GM23248 (cell line): Measurements from ENCODE around the gene ZNF669. TPM values are rescaled to one million over a fixed set of nuclear protein-coding genes. Genes with fewer than 3 reads are reported as not detected.
"Not testable (repeated sequence)": the region's sequence is repeated elsewhere in the genome, so short reads cannot be mapped to it uniquely, and the experiment has no call there.

Experiments
- DNase-seq: peaks from one replicate; pipeline ENCODE4 v3.0.0-alpha.2; 2015
- H2AFZ ChIP-seq: fragments of 200-600 bp; sonication (generic); 2 replicates; pipeline ENCODE4 v1.6.1; 2016; ENCODE audit warnings: antibody characterized with exemption
- H3F3A ChIP-seq: fragments of 200-600 bp; sonication (generic); 2 replicates; pipeline ENCODE4 v1.6.1; 2016; ENCODE audit warnings: mild to moderate bottlenecking, antibody characterized with exemption, mixed run types; ENCODE audit not compliant: insufficient read depth
- H3K27ac ChIP-seq: fragments of 200-600 bp; sonication (generic); 2 replicates; pipeline ENCODE4 v1.5.1; 2016; ENCODE audit warnings: mild to moderate bottlenecking
- H3K27me3 ChIP-seq: fragments of 200-600 bp; sonication (generic); replicated peaks from 2 replicates; pipeline ENCODE4 v1.6.1; 2016; ENCODE audit warnings: mild to moderate bottlenecking; ENCODE audit not compliant: insufficient read depth
- H3K36me3 ChIP-seq: fragments of 200-600 bp; sonication (generic); 2 replicates; pipeline ENCODE4 v1.6.1; 2016; ENCODE audit warnings: low read depth, mild to moderate bottlenecking
- H3K4me1 ChIP-seq: fragments of 200-600 bp; sonication (generic); 2 replicates; pipeline ENCODE4 v1.6.1; 2016; ENCODE audit warnings: mild to moderate bottlenecking; ENCODE audit not compliant: insufficient read depth
- H3K4me2 ChIP-seq: fragments of 200-600 bp; sonication (generic); one replicate; pipeline ENCODE4 v1.6.1; 2016; ENCODE audit warnings: mild to moderate bottlenecking; ENCODE audit not compliant: unreplicated experiment
- H3K4me3 ChIP-seq: fragments of 200-600 bp; sonication (generic); 2 replicates; pipeline ENCODE4 v1.5.1; 2016; ENCODE audit warnings: mild to moderate bottlenecking
- H3K79me2 ChIP-seq: fragments of 200-600 bp; sonication (generic); 2 replicates; pipeline ENCODE4 v1.6.1; 2016; ENCODE audit warnings: mild to moderate bottlenecking; ENCODE audit not compliant: insufficient read depth
- H3K9ac ChIP-seq: fragments of 200-600 bp; sonication (generic); 2 replicates; pipeline ENCODE4 v1.6.1; 2016; ENCODE audit warnings: mild to moderate bottlenecking
- H3K9me2 ChIP-seq: fragments of 200-600 bp; sonication (generic); 2 replicates; pipeline ENCODE4 v1.6.1; 2016; ENCODE audit warnings: mixed run types, mild to moderate bottlenecking, moderate library complexity; ENCODE audit not compliant: insufficient read depth
- H3K9me3 ChIP-seq: fragments of 200-600 bp; sonication (generic); one replicate; pipeline ENCODE4 v1.6.1; 2017; ENCODE audit warnings: low read depth
- H4K20me1 ChIP-seq: fragments of 200-600 bp; sonication (generic); 2 replicates; pipeline ENCODE4 v1.6.0; 2016; ENCODE audit not compliant: insufficient read depth
- EZH2 ChIP-seq: fragments of 200-600 bp; sonication (generic); IDR thresholded peaks from 2 replicates; pipeline ENCODE4 v1.6.1; 2018; ENCODE audit warnings: antibody characterized with exemption, mild to moderate bottlenecking; ENCODE audit not compliant: insufficient read depth, poor library complexity, severe bottlenecking
- EZH2phosphoT487 ChIP-seq: fragments of 200-600 bp; sonication (generic); IDR thresholded peaks from 2 replicates; pipeline ENCODE4 v1.6.1; 2018; ENCODE audit warnings: antibody characterized with exemption, moderate library complexity, mild to moderate bottlenecking, low read depth; ENCODE audit not compliant: insufficient read depth
- WGBS, 2 experiments: methylation state at CpG; one replicate each; pipeline ENCODE4 v1.1.6; 2015 to 2017; ENCODE audit warnings: low lambda C conversion rate in 2 of 2, low coverage in 1 of 2; ENCODE audit errors: missing lambda C conversion rate in 2 of 2; 5-methylcytosine and 5-hydroxymethylcytosine counted together
- in situ Hi-C: fragments of 300-500 bp; cut with MboI; formaldehyde crosslinking; loops from 2 replicates; pipeline ENCODE4 v1.15.0; 2020
- polyA plus RNA-seq: library from polyadenylated mRNA; unstranded; fragments of >200 nt; fragmentation: Nextera tagmentation; extraction: Ambion mirVana; gene quantifications from 2 replicates; pipeline ENCODE4 v1.2.1, GENCODE V29; 2016
- total RNA-seq: library from RNA; depleted of rRNA; stranded (reverse); fragments of >200 nt; shearing (Covaris generic); gene quantifications from 2 replicates; pipeline ENCODE4 v1.2.3, GENCODE V29; 2014

The ZNF669 gene
- total and polyA plus RNA-seq, 2 experiments from 2014 or later, result 2.4 to 4.9 TPM

DNA sequence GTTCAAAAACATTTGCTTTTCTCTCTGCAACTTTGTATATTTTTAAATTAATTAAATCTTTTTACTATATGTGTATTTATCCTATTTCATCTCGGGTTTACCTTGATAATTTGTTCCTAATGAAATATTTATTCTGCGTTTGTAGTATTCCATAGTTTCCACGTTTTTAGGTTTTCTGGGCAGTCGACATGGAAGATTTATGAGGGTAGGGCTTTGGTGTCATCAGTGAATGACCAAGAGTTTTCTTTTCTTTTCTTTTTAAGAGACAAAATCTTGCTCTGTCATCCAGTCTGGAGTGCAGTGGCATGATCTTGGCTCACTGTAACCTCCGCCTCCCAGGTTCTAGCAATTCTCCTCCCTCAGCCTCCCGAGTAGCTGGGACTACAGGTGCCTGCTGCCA, 17.2 kb upstream of the ZNF669 start:
- Histone ChIP-seq H3K27ac (no peak overlapping the region), H3K9ac (no peak overlapping the region), H3K9me3 (no peaks in the 10 kb centered on the region), H3K4me3 (no peak overlapping the region), H3K27me3 (no peaks in the 10 kb centered on the region), H3K79me2 (no peaks in the 10 kb centered on the region), H3K9me2 (no peaks in the 10 kb centered on the region), H3K4me2 (no peak overlapping the region), H3K36me3 (no peaks in the 10 kb centered on the region), H3K4me1 (no peaks in the 10 kb centered on the region), H2AFZ (no peak overlapping the region), H3F3A (no peaks in the 10 kb centered on the region), H4K20me1 (no peaks in the 10 kb centered on the region)
- 52 to 58% methylated on average over 6 of the region's 6 CpGs for WGBS, 2 experiments
- TF ChIP-seq EZH2phosphoT487, result no peak
- no peak for TF ChIP-seq EZH2
- no peak for DNase-seq
- in situ Hi-C loops, result no loop called here

DNA sequence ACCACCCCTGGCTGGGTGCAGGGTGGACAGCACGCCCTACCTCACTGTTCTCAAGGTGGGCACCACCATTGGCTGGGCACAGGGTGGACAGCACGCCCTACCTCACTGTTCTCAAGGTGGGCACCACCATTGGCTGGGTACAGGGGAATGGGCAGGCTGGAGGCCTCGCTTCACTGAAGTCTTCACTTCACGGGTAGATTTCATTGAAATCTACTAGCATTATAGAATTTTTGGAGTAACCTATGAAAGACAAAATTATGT, 16.2 kb upstream of the ZNF669 start:
- H4K20me1 ChIP-seq, H3K27ac ChIP-seq, H3K9me3 ChIP-seq, H3K4me2 ChIP-seq, H3K9ac ChIP-seq, H3K4me3 ChIP-seq, in situ Hi-C loops, H3K4me1 ChIP-seq, H3K36me3 ChIP-seq, DNase-seq, H2AFZ ChIP-seq, H3F3A ChIP-seq, H3K9me2 ChIP-seq, H3K27me3 ChIP-seq, H3K79me2 ChIP-seq: not testable (repeated sequence)
- WGBS, 2 experiments, result 91 to 96% methylated on average over 3 to 4 of the region's 4 CpGs

GRCh38 chr1:247119600-247120407, 15.6 kb upstream of the ZNF669 start:
- no peaks in the 10 kb centered on the region for H3F3A ChIP-seq
- H3K9ac ChIP-seq, result no peak overlapping the region
- in situ Hi-C loops, result no loop called here
- H3K36me3 ChIP-seq, result no peaks in the 10 kb centered on the region
- H3K9me2 ChIP-seq, result no peaks in the 10 kb centered on the region
- H2AFZ ChIP-seq, result no peak overlapping the region
- H3K27me3 ChIP-seq, result no peaks in the 10 kb centered on the region
- H4K20me1 ChIP-seq, result no peaks in the 10 kb centered on the region
- H3K27ac ChIP-seq, result no peak overlapping the region
- H3K9me3 ChIP-seq, result no peaks in the 10 kb centered on the region
- TF ChIP-seq EZH2 (no peak), EZH2phosphoT487 (no peak)
- H3K4me2 ChIP-seq, result no peak overlapping the region
- H3K79me2 ChIP-seq, result no peaks in the 10 kb centered on the region
- no peaks in the 10 kb centered on the region for H3K4me1 ChIP-seq
- H3K4me3 ChIP-seq, result no peak overlapping the region
- no peak for DNase-seq
- 86 to 88% methylated on average over 22 of the region's 22 CpGs for WGBS, 2 experiments

DNA sequence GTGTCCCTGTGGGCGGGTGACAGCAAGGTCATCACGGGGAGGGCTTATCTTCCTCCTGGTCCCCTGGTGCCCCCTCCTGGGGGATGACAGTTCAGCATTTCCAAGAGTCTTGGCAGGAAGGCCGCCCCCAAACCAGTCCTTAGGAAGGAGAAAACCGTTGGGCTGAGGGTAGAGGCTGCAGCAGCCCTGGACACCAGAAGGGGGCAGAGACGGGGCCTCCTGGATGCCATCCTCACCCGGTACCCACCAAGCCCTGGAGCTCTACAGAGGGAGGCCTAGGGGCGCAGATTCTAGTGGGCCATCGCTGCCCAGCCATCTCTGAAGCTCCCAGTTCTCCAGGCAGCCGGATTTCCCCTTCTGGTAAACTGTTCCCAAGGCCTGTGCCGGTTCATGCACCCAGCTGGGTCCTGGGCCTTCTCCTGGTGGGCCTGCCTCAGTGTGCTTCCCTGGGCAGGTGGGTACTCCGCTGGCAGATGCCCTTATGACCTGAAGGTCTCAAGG, 14.8 kb upstream of the ZNF669 start:
- no peak overlapping the region for H2AFZ ChIP-seq
- H3K9ac ChIP-seq, result no peak overlapping the region
- H3K4me3 ChIP-seq, result no peak overlapping the region
- H4K20me1 ChIP-seq, result no peaks in the 10 kb centered on the region
- peak; percentile 66 for DNase-seq
- in situ Hi-C loops, result no loop called here
- H3F3A ChIP-seq, result no peaks in the 10 kb centered on the region
- no peak overlapping the region for H3K4me2 ChIP-seq
- no peaks in the 10 kb centered on the region for H3K36me3 ChIP-seq
- H3K27me3 ChIP-seq, result no peaks in the 10 kb centered on the region
- no peaks in the 10 kb centered on the region for H3K9me2 ChIP-seq
- H3K27ac ChIP-seq, result no peak overlapping the region
- TF ChIP-seq EZH2 (no peak), EZH2phosphoT487 (no peak)
- WGBS, 2 experiments, result 72 to 75% methylated on average over 9 to 11 of the region's 11 CpGs
- H3K9me3 ChIP-seq, result no peaks in the 10 kb centered on the region
- no peaks in the 10 kb centered on the region for H3K79me2 ChIP-seq
- H3K4me1 ChIP-seq, result no peaks in the 10 kb centered on the region

- H3K4me1 ChIP-seq, result no peaks in the 10 kb centered on the region
- in situ Hi-C loops, result no loop called here
- DNase-seq, result no peak
- no peak overlapping the region for H3K4me2 ChIP-seq
- H3F3A ChIP-seq, result 0 out of 2 replicates have a peak, but pooled peaks cover 6% of the 10 kb centered on the region
- H2AFZ ChIP-seq, result no peak overlapping the region
- no peak for TF ChIP-seq EZH2phosphoT487
- no peak for TF ChIP-seq EZH2
- H3K9ac ChIP-seq, result no peak overlapping the region
- H3K27ac ChIP-seq, result no peak overlapping the region
- 92 to 97% methylated on average over 8 to 12 of the region's 12 CpGs for WGBS, 2 experiments
- H4K20me1 ChIP-seq, result no peaks in the 10 kb centered on the region
- no peak overlapping the region for H3K4me3 ChIP-seq
- no peaks in the 10 kb centered on the region for H3K27me3 ChIP-seq
- H3K79me2 ChIP-seq, result no peaks in the 10 kb centered on the region
- H3K9me3 ChIP-seq, result no peaks in the 10 kb centered on the region
- H3K36me3 ChIP-seq, result no peaks in the 10 kb centered on the region
- H3K9me2 ChIP-seq, result no peaks in the 10 kb centered on the region
These were observed 11.4 kb upstream of the ZNF669 start for GRCh38 chr1:247115545-247115944.
